ENCODE results near the gene PAQR4. TPM values are rescaled to one million over a fixed set of nuclear protein-coding genes. Genes with fewer than 3 reads are reported as not detected.

The PAQR4 gene
- total and polyA plus RNA-seq, 10 of the 15 experiments (the other 5 are each of a cell fraction or from before 2014, with no cell fraction given) = 0.39 to 31.8 (median 13.5) TPM

GRCh38 chr16:3020247-3020603, 51.1 kb downstream of the PAQR4 start, which contains the start of gene TNFRSF12A (continued):
- TF ChIP-seq BCL3 (IDR thresholded peaks at IDR 0.05; ENCODE audit: borderline replicate concordance, insufficient read depth, low read depth, low read length, poor library complexity, severe bottlenecking) = no peak
- TF ChIP-seq ZNF274 (IDR thresholded peaks at IDR 0.05; ENCODE audit: insufficient read depth, insufficient read length) = no peak
- TF ChIP-seq POU2F2 (IDR thresholded peaks at IDR 0.05; ENCODE audit: borderline replicate concordance, low read depth, low read length) = no peak
- no peak for TF ChIP-seq YBX1 (IDR thresholded peaks at IDR 0.05)
- TF ChIP-seq ZNF207 (IDR thresholded peaks at IDR 0.05; ENCODE audit: borderline replicate concordance) = no peak
- no peak for TF ChIP-seq GATAD2B (conservative IDR thresholded peaks at IDR 0.05; ENCODE audit: low read depth)
- TF ChIP-seq USF2 (IDR thresholded peaks at IDR 0.05; ENCODE audit: borderline replicate concordance, low read depth, low read length) = no peak
- no peak for TF ChIP-seq ZBED1 (IDR thresholded peaks at IDR 0.05; ENCODE audit: borderline replicate concordance)
- no peak for TF ChIP-seq TARDBP (IDR thresholded peaks at IDR 0.05; ENCODE audit: borderline replicate concordance)
- TF ChIP-seq WRNIP1 (IDR thresholded peaks at IDR 0.05; ENCODE audit: borderline replicate concordance, low read depth, low read length) = no peak
- no peak for TF ChIP-seq ZBTB4 (CRISPR knock-in tag; IDR thresholded peaks at IDR 0.05)
- TF ChIP-seq YY1 (IDR thresholded peaks at IDR 0.05; ENCODE audit: low read depth, low read length) = no peak
- no peak for TF ChIP-seq CBX3 (IDR thresholded peaks at IDR 0.05; ENCODE audit: borderline replicate concordance, low read depth)
- no peak for TF ChIP-seq RCOR1 (conservative IDR thresholded peaks at IDR 0.05; ENCODE audit: low read depth, low read length)
- TF ChIP-seq HDAC2 (IDR thresholded peaks at IDR 0.05) = no peak
- TF ChIP-seq STAT3 (IDR thresholded peaks at IDR 0.05; ENCODE audit: low read depth, low read length) = no peak
- TF ChIP-seq SMARCA5 (IDR thresholded peaks at IDR 0.05) = no peak
- TF ChIP-seq POLR2AphosphoS5 (IDR thresholded peaks at IDR 0.05; ENCODE audit: low read length) = no peak; the same call in 1 of the 2 replicates
- TF ChIP-seq SP1 (IDR thresholded peaks at IDR 0.05; ENCODE audit: low read depth, low read length) = no peak
- TF ChIP-seq PBX3 (IDR thresholded peaks at IDR 0.05; ENCODE audit: insufficient replicate concordance, low read depth, low read length) = no peak
- TF ChIP-seq ZNF384 (IDR thresholded peaks at IDR 0.05; ENCODE audit: borderline replicate concordance, low read depth, low read length) = no peak
- TF ChIP-seq ELK1 (IDR thresholded peaks at IDR 0.05; ENCODE audit: low read depth, low read length) = 0 out of 2 replicates have a peak, but pooled peaks have one; percentile 20
- TF ChIP-seq SRF (IDR thresholded peaks at IDR 0.05; ENCODE audit: low read depth in 2 of 2, low read length in 2 of 2) = no peak
- TF ChIP-seq NR2F1 (conservative IDR thresholded peaks at IDR 0.05) = peak; percentile 38; the same call in 1 of the 2 replicates
- TF ChIP-seq POLR2A (IDR thresholded peaks at IDR 0.05; ENCODE audit: low read depth, low read length) = peak; percentile 85
